ENCODE measurements around the gene FPR2. TPM values are rescaled to one million over a fixed set of nuclear protein-coding genes. Genes with fewer than 3 reads are reported as not detected.

Gene FPR2
- total and polyA plus RNA-seq, 9 of the 15 experiments (the other 6 are each of a cell fraction or from before 2014, with no cell fraction given) = 0.03 to 0.15 (median 0.07) TPM; not detected in 6

DNA sequence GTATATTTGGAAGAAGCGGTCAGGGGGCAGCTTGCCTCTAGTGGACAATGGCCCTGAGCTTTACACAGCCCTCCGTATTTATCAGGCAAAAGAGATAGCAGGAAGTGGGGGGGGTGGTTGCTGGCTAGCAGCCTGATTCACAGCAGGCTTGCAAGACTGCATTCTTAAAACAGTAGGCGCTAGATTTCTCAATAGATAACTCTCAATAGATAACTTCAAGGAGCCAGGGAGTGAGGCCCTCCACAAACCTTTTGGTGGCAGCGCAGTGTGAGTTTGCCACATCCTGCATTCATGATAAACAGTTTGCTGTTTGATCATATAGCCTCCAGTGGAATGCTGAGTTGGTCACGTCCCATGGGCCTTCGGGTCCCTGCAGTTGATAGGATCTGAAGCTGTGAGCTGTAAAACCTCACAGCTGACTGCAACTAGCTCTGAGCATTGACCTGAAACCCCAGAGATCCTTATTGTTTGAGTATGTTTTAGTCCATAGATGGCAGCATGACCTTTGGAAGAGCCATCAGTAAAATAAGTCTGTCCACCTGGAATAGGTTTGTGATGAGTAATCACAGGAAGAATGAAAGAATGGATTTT, 46.2 kb downstream of the FPR2 start (continued):
- TF ChIP-seq, protein P1, sequence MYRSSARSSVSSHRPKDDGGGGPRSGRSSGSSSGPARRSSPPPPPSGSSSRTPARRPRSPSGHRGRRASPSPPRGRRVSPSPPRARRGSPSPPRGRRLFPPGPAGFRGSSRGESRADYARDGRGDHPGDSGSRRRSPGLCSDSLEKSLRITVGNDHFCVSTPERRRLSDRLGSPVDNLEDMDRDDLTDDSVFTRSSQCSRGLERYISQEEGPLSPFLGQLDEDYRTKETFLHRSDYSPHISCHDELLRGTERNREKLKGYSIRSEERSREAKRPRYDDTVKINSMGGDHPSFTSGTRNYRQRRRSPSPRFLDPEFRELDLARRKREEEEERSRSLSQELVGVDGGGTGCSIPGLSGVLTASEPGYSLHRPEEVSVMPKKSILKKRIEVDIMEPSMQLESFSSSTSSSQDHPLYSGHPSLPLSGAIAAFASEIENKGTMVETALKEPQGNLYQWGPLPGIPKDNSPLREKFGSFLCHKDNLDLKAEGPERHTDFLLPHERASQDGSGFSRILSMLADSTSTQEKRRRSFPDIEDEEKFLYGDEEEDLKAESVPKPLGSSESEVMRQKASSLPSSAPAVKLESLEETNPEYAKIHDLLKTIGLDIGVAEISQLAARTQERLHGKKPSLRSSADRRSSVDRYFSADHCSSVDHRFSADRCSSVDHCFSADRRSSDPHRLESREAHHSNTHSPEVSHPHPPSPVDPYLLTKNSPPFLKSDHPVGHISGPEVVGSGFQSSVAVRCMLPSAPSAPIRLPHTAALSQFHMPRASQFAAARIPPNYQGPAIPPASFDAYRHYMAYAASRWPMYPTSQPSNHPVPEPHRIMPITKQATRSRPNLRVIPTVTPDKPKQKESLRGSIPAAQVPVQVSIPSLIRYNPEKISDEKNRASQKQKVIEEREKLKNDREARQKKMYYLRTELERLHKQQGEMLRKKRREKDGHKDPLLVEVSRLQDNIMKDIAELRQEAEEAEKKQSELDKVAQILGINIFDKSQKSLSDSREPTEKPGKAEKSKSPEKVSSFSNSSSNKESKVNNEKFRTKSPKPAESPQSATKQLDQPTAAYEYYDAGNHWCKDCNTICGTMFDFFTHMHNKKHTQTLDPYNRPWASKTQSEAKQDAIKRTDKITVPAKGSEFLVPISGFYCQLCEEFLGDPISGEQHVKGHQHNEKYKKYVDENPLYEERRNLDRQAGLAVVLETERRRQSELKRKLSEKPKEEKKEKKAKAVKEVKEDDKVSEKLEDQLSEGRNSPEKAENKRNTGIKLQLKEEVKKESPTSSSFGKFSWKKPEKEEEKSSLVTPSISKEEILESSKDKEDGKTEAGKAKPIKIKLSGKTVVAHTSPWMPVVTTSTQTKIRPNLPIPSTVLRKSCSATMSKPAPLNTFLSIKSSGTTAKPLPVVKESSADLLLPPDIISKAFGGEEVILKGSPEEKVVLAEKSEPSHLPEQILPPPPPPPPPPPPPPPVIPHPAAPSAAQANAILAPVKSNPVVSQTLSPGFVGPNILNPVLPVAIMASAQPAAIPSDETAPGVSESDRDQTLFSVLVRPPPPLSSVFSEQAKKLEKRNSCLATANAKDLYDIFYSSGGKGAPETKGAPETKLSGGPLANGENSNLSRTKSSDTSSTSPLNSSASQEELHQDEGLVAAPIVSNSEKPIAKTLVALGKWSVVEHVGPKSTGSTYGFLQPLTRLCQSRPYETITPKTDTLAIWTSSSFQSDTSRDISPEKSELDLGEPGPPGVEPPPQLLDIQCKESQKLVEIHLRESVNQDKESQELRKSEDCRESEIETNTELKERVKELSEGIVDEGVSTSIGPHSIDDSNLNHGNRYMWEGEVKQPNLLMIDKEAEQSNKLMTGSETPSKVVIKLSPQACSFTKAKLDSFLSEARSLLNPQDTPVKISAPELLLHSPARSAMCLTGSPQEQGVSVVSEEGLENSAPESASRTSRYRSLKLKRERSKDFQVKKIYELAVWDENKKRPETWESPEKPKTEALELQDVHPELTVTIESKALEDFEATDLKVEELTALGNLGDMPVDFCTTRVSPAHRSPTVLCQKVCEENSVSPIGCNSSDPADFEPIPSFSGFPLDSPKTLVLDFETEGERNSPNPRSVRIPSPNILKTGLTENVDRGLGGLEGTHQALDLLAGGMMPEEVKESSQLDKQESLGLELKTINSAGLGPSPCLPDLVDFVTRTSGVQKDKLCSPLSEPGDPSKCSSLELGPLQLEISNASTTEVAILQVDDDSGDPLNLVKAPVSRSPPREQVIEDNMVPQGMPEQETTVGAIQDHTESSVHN (IDR thresholded peaks at IDR 0.05; ENCODE audit: borderline replicate concordance in 1 of 2, low read depth in 1 of 2) = peak in 1 of 2 experiments; percentile 65; a peak in 1 of 4 replicates
- TF ChIP-seq ZNF197 (CRISPR knock-in tag; IDR thresholded peaks at IDR 0.05; ENCODE audit: low read depth) = 0 out of 2 replicates have a peak, but pooled peaks have one; percentile 76
- no peak for TF ChIP-seq MAFF (IDR thresholded peaks at IDR 0.05; ENCODE audit: low read length)
- TF ChIP-seq ERF (CRISPR knock-in tag; IDR thresholded peaks at IDR 0.05) = no peak
- peak in 1 of 2 experiments; percentile 33; a peak in 1 of 4 replicates for TF ChIP-seq KDM1A (IDR thresholded peaks at IDR 0.05)
- TF ChIP-seq EP400 (IDR thresholded peaks at IDR 0.05) = peak; percentile 35; the same call in 1 of the 2 replicates
- TF ChIP-seq, protein P2, sequence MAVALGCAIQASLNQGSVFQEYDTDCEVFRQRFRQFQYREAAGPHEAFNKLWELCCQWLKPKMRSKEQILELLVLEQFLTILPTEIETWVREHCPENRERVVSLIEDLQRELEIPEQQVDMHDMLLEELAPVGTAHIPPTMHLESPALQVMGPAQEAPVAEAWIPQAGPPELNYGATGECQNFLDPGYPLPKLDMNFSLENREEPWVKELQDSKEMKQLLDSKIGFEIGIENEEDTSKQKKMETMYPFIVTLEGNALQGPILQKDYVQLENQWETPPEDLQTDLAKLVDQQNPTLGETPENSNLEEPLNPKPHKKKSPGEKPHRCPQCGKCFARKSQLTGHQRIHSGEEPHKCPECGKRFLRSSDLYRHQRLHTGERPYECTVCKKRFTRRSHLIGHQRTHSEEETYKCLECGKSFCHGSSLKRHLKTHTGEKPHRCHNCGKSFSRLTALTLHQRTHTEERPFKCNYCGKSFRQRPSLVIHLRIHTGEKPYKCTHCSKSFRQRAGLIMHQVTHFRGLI (CRISPR knock-in tag; IDR thresholded peaks at IDR 0.05) = no peak; the same call in 1 of the 2 replicates
- peak; percentile 84 for TF ChIP-seq DPF2 (IDR thresholded peaks at IDR 0.05)
- peak; percentile 74; the same call in 1 of the 2 replicates for TF ChIP-seq MTA3 (IDR thresholded peaks at IDR 0.05; ENCODE audit: borderline replicate concordance)
- TF ChIP-seq SOX6 (IDR thresholded peaks at IDR 0.05) = peak; percentile 90
- peak in 1 of 2 experiments; percentile 37; a peak in 2 of 4 replicates for TF ChIP-seq MAZ (CRISPR knock-in tag; conservative IDR thresholded peaks at IDR 0.05 in 1 of 2, IDR thresholded peaks at IDR 0.05 in 1 of 2)
- peak; percentile 20; the same call in 1 of the 2 replicates for TF ChIP-seq CBFA2T2 (conservative IDR thresholded peaks at IDR 0.05)
- TF ChIP-seq, protein P3, sequence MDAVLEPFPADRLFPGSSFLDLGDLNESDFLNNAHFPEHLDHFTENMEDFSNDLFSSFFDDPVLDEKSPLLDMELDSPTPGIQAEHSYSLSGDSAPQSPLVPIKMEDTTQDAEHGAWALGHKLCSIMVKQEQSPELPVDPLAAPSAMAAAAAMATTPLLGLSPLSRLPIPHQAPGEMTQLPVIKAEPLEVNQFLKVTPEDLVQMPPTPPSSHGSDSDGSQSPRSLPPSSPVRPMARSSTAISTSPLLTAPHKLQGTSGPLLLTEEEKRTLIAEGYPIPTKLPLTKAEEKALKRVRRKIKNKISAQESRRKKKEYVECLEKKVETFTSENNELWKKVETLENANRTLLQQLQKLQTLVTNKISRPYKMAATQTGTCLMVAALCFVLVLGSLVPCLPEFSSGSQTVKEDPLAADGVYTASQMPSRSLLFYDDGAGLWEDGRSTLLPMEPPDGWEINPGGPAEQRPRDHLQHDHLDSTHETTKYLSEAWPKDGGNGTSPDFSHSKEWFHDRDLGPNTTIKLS (IDR thresholded peaks at IDR 0.05; ENCODE audit: borderline replicate concordance, low read depth) = peak; percentile 31; the same call in 1 of the 2 replicates
- no peak for TF ChIP-seq GTF2E2 (tag; IDR thresholded peaks at IDR 0.05)
- no peak for TF ChIP-seq ZKSCAN3 (CRISPR knock-in tag; IDR thresholded peaks at IDR 0.05)

All from K562 (cell line).